GM12875 (cell line): ENCODE results near the gene PPP1R3C.

Experiments
- H3K4me3 ChIP-seq: one replicate; pipeline ENCODE4 v1.5.1; 2011; ENCODE audit warnings: low read depth, low read length, control low read depth
- CTCF ChIP-seq: IDR thresholded peaks from 2 replicates; pipeline ENCODE4 v1.5.1; 2011; ENCODE audit warnings: low read depth, mild to moderate bottlenecking, control low read depth, inconsistent platforms, low read length, moderate library complexity, borderline replicate concordance; ENCODE audit not compliant: insufficient read depth

The PPP1R3C gene

GRCh38 chr10:91629715-91630549 lies 2.9 kb downstream of the PPP1R3C start:
- no peak overlapping the region for H3K4me3 ChIP-seq
- TF ChIP-seq CTCF, result no peak

- no peak for TF ChIP-seq CTCF
- H3K4me3 ChIP-seq, result no peak overlapping the region
These were observed 4.5 kb downstream of the PPP1R3C start for GRCh38 chr10:91628383-91628782.

- no peak for TF ChIP-seq CTCF
- no peak overlapping the region for H3K4me3 ChIP-seq
These were observed 5.3 kb downstream of the PPP1R3C start for GRCh38 chr10:91627344-91628102.

- no peak for TF ChIP-seq CTCF
- no peak overlapping the region for H3K4me3 ChIP-seq
These were observed 5.9 kb downstream of the PPP1R3C start for GRCh38 chr10:91626936-91627335.

GRCh38 chr10:91624633-91625032 lies 8.2 kb downstream of the PPP1R3C start:
- no peak for TF ChIP-seq CTCF
- no peak overlapping the region for H3K4me3 ChIP-seq

- TF ChIP-seq CTCF, result no peak
These were observed 10.3 kb downstream of the PPP1R3C start for GRCh38 chr10:91622601-91623000.

More at GRCh38 chr10:91622601-91623000, 10.3 kb downstream of the PPP1R3C start:
- no peak overlapping the region for H3K4me3 ChIP-seq
